Measurements from ENCODE around the gene C1R.

The C1R gene

DNA sequence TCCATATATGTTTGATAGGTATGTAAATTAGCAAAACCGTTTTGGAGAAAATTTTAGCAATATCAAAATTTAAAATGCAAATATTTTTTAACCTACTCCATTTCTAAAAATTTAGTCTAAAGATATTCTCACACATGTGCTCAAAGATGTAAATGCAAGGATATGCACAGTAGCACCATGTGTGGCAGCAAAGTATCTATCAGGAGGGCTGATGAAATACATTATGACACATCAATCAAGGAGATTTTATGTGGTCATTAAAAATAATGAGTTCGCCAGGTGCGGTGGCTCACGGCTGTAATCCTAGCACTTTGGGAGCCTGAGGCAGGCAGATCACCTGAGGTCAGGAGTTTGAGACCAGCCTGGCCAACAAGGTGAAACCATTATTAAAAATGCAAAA is 8.0 kb upstream of the C1R start:
- no peak for DNase-seq (ENCODE audit: low read depth in 3 of 3, low spot score in 1 of 3)

DNA sequence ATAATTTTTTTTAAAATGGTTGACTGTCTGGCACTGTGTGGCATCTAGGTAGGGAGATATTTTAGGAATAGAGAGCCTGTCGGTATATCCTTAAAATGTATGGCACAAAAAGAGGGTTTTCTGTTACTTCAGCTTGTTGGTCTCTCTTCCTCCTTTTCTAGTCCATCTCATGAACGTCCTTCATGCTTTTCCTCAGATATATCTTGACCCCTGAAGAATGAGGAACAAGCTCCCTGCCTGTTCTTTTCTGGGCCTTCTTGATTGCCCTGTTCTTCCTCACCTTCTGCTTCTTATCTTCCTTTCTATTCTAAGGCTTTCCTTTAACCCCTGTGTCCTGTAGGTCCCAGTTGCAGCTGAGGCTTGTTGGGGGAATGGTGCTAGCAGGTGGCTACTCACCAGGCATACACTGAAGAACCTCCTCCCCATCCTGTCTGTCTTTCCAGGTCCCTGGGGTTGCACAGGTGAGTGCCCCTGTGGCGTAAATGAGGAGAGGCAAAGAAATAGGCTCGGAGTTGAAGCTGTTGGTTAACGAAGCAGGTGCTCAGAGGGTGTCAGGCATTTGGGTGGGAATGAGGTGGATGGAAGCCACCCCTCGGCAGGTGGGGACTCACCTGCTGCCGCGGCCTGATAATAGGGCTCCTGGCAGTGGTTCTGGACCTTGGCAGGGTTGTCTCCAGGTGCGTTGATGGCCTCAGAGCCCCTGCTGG is 7.2 kb upstream of the C1R start:
- no peak for DNase-seq (ENCODE audit: low read depth in 3 of 3, low spot score in 1 of 3)

DNA sequence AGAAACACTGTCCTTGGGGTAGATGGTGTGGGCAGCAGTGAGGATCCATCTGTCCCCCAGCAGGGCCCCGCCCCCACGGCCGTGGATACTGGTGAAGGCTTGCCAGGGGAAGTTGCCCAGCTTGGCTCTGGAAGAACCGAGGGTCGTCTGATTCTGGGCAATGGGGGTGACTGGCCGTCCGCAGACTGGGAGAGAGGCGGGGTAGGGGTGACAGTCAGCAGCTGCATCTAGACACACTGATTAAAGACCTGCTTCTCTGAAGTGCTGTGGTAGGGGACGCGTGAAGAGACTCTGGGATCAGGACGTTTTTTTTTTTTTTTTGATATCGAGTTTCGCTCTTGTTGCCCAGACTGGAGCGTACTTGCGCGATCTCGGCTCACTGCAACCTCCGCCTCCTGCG is 4.7 kb upstream of the C1R start:
- no peak for DNase-seq (ENCODE audit: low read depth in 3 of 3, low spot score in 1 of 3)

DNA sequence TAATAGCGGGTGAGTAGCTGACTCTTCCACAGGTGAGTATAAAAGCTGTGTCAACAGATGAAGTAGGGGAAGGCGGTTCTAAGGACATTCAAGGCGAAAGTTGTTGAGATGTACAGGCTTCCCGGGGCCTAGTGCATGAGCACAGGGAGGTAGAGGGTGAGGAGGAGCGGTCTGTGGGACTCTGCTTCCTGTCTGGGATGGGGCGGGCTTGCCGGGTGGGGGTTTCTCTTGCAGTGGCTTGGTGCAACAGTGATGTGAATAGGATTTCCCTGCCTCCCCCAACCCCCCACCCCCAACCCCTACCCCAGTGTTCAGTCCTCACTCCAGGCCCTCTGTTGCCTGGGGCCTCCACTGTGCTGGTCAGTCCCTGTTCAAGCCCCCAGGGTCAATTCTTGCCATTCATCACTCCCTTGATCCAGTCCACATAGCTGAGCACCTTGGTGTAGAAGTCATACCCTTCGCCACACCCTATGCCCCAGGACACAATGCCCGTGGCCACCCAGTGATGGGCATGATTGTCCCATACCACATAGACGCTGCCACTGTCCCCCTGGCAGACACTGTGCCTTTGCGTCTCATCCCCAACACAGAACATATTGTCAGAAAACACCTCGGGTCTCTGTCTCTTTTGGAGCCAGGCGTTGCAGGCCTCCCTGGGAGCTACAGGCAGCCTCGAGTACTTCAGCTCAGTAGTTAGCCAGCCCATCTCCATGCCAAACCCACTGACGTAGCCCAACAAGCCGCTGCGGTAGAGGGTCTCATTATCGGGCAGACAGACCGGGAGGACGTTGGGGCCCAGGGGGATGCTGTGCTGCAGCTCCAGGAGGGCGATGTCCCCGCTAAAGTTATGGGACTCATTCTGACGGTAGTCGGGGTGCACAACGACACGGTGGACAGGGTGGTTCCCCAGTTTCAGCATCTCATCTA is 4.0 kb upstream of the C1R start:
- no peak for DNase-seq (ENCODE audit: low read depth in 3 of 3, low spot score in 1 of 3)

DNA sequence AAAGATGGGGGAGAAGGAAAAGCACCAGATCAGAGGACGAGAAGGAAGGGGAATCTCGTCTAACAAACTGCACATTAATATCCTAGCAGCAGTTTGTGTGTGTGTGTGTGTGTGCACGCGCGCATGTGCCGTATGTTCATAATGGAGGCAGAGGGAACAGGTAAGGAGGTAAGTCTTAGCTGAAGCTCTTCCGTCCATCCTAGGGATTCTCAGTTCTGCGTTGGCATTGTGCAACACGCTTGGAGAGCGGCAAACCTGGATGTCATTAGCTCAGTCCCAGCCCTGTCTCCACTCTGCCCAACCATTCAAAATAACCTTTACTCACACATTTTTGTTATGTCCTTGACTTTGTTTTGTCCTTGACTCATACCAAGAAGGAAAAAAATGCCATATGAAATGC is 1.6 kb upstream of the C1R start:
- no peak for DNase-seq (ENCODE audit: low read depth in 3 of 3, low spot score in 1 of 3)

DNA sequence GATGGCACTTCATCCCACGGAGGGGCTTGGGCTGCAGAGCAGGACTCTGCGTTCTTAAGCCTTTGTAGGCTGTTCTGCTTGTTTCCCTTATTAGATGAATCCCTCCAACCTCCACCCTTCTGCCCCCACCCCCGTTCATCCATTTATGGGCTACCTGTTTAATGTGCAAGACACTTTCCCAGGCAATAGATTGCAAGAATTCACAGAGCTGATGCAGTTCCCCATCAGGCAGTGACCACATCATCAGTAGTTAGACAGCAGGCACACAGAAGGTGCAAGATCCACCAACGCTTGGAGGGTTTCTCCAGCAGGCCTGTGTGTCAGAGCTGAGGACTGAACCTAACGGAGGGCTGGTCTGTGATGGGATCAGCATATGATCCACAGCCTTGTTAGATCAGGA is 1.2 kb upstream of the C1R start:
- DNase-seq (ENCODE audit: low read depth in 3 of 3, low spot score in 1 of 3): no peak

DNA sequence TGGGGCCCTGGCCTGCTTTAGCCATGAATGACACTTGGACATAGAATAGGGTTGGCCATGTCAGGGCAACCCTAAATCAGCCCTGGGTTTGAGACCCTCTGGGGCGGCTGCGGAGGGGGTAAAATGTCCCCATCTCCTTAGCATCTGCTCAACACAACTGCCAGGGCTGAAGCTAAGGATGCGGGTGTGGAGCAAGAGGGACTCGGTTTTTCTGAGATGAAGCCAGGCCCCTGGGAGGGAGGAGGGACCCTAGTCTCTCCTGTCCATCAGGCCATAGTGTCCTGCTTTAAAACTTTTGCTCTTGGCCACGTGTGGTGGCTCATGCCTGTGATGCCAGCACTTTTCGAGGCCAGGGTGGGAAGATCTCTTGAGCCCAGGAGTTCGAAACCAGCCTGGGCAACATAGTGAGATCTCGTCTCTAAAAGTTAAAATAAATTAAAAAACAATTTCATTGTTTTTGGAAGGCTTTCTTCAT is 778 bp upstream of the C1R start:
- DNase-seq (ENCODE audit: low read depth in 3 of 3, low spot score in 1 of 3): no peak

DNA sequence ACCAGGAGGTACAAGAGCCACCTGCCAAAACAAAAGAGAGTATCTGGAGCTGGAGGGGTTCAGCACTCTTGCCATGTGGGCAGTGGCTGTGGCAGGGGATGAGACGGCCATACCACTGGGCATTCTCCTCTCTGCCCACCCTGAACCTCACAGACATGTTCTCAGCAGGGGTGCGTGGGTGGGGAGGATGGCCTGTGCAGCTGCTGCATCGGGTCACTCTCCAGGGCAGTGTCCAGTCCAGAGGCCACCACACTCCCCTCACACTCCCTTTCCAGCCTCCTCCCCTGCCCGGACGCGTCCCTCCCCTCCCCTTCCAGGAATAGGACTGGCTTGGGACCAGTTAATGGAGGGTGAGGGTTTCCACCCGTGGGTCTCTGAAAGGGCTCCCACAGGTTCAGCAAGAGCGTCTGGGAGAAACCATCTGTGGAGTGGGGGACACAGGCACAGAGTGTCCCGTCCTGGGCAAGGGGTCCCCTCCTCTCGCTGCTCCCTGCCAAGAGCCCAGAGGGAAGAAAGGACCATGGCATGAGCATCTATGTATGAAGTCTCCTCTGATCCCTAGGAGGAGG is 501 bp downstream of the C1R start:
- no peak for DNase-seq (ENCODE audit: low read depth in 3 of 3, low spot score in 1 of 3)

DNA sequence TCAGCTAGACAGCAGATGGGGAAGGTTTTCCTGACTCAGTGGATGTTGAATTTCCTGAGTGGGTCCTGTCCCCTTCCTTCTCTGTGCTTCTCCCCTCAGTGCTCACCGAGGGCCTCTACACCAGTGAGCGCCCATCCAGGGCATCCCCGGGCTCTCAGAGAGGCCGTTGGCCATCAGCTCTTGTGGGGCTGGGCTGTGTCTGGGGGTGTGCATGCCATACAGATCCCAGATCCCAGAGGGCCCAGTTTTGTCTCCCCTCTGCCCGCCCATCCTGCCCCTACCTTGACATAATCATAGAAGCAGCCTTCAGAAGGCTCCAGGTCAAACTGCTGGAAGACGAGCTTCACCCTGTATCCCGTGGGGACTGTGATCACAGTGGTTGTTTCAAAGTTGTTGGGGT is 1.1 kb downstream of the C1R start:
- DNase-seq (ENCODE audit: low read depth in 3 of 3, low spot score in 1 of 3): no peak

DNA sequence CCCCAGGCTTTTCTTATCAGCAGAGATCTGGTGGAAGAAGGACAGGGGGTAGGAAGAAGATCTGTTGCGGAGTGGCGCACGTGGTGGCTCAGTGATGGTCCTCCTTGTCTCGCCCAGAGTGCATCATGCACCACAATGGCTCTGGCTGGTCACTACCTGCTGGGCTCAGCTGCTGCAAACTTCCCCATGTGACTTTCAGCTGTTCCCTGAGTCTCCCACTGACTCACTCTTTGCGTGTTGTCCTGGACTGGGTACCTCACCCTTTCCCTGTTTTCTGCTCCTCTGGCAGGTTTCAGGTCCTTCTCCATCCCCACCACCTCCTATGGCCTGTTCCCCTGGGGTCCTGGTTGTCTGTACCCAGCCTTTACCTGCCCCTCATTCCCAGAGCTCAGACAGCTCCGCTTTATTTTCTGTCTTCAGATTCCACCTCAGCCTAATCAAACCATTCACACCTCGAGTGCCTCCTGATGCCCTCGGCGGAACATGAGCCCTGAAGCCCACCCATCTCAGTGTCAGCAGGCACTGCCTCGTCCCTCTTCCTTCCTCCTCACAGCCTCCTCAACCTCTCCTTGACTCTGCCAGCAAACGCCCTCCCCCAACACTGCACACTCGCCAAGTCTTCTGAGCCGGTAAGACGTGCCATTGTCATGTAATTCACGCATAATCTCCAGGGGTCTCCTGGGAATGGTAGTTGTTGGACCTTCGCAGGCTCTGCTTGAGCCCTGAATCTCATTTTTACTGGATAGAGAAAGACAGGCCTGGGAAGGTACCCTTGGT is 1.8 kb downstream of the C1R start:
- no peak for DNase-seq (ENCODE audit: low read depth in 3 of 3, low spot score in 1 of 3)

DNA sequence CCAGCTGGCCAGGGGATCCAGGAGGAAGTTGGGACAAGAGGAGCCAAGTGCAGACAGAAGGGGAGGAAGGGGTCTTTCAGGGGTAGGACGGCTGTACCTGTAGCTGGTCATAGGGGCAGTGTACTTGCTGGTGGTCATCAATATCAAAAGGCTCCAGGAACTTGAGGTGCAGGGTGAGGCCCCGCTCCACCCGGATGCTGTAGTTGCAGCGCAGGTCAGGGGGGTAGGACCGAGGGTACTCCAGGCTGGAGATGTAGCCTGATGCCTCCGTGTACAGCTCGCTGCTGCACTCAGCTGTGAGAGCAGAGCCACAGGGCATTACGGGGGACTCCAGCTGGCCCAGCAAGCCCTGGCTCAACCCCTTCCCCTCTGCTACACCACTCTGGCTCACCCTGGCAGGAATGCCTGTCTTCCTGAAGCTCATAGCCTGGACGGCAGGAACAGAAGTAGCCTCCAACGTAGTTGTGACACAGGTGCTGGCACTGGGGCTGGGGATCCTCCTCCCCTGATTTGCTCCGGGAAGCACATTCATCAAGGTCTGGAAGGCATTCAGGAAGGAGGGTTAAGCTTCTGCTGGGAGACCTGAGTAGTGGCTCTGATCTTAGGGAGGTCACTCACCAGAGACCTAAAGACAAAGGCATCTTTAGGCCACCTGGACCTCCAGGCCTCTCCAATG is 2.9 kb downstream of the C1R start:
- DNase-seq (ENCODE audit: low read depth in 3 of 3, low spot score in 1 of 3): no peak

DNA sequence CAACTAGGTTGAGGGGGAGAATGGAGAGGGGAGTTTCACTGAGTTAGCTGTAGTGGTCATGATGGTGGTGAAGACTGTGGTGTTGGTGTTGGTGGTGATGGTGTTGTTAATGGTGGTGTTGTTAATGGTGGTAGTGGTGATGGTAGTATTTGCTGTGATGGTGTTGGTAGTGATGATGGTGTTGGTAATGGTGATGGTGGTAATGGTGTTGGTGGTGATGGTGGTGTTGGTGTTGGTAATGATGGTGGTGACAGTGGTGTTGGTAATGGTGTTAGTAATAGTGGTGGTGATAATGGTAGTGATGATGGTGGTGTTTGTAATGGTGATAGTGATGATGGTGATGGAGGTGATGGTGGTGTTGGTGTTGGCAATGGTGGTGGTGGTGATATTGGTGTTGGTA is 9.1 kb downstream of the C1R start:
- DNase-seq (ENCODE audit: low read depth in 3 of 3, low spot score in 1 of 3): no peak

DNA sequence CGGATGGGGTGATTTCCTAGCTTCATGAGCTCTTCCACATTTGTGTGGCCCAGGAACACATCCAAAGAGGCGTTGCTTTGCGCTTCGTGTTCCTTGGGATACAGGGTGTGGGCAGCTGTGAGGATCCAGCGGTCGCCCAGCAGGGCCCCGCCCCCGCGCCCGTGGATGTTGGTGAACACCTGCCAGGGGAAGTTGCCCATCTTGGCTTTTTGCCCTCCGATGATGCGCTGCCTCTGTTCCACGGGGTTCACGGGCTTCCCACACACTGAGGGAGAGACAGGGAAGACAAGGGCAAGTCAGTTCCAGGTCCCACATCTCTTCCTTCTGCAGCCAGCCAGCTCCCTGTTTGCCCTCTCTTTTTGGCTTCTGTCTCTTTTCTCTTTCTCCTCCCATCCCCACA is 11.2 kb downstream of the C1R start:
- DNase-seq (ENCODE audit: low read depth in 3 of 3, low spot score in 1 of 3): no peak

DNA sequence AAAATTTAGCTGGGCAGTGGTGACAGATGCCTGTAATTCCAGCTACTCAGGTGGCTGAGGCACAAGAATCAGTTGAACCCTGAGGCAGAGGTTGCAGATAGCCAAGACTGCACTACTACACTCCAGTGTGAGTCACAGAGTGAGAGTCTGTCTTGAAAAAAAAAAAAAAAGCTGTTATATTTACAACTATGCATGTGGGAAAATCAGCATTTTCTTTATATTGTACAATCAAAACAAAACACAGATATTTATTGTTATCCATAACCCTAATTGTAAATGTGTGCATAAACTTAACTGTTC is 12.5 kb downstream of the C1R start:
- no peak for DNase-seq (ENCODE audit: low read depth in 3 of 3, low spot score in 1 of 3)

DNA sequence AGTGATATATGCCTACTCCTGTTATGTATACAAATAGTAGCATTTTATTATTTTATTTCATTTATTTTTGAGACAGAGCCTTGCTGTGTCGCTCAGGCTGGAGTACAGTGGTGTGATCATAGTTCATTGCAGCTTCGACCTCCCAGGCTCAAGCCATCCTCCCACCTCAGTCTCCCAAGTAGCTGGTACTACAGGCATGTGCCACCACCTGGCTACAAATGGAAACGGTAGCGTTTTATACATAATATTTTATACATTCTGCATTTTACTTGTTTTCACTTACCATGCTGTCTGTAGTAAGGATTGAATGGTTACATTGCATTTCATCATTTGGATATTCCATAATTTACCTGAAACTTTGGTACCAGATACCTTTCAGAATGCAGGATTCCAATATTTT is 14.1 kb downstream of the C1R start:
- DNase-seq (ENCODE audit: low read depth in 3 of 3, low spot score in 1 of 3): no peak

DNA sequence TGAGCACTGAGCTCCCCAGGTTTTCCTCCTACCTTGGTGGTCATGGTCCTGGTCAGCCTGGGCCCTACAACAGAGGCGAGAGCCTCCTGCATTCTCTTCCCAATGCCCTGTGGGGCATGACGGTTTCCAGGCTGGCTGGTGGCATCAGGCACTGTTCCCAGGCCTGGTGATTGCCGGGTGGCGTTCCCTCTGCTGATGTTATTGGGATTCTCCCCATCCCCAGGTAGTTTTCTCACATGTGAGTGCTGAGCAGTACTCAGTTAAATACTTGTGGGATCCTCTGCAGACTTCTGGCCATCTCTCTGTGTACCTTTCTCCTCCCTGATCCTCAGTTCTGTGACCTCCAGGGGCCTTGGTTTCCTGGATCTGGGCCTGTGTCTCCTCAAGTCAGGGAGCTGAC is 15.8 kb downstream of the C1R start:
- DNase-seq (ENCODE audit: low read depth in 3 of 3, low spot score in 1 of 3): no peak

DNA sequence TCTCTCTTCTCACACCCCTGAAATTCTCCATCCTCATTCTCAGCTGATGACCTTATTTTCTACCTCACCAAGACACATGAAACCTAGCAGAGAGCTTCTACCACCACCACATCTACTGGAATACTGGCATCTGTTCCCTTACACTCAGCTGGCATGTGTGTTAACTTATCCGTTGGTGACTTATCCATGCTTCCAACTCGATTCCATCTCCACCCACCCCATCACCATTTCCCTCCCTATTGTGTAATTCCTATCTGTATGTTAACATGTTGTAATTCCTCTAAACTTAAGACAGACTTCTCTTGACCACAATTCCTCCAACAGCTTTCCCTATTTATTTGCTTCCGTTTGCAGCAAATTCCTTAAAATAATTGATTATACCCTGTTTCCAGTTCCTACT is 16.3 kb downstream of the C1R start:
- DNase-seq (ENCODE audit: low read depth in 3 of 3, low spot score in 1 of 3): no peak

DNA sequence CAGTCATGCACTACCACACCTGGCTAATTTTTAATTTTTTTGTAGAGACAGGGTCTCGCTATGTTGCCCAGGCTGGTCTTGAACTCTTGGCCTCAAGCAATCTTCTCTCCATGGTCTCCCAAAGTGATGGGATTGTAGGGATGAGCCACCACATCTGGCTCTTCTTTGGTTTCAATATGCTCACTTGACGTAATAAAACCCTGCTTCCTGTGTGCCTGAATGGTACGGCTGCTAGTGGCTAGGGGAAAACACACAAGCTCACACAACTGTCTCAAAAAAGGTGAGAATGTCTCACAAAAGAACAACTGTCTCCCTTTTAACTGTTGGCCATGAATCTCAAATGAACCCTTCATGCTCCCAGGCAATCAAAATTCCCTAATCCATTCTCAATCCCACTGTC is 16.7 kb downstream of the C1R start:
- DNase-seq (ENCODE audit: low read depth in 3 of 3, low spot score in 1 of 3): no peak

DNA sequence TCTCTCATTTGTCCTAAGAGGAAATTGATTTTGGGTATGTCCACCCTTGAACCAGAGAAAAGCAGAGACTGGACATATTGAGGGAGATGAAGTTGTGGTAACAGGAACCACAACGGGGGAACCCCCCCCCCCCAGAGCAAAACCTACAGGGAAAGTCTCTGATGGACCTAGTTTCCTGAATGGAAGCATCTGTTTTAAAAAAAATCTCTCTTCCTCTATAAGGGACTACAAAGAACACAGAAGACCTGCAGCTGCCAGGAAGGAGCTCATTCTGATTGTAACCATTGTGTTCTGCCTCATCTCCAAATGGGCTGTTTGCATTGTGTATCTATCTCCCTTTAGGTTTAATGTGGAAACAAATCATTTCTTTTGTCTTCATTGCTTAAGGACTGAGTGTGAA is 18.3 kb downstream of the C1R start:
- DNase-seq (ENCODE audit: low read depth in 3 of 3, low spot score in 1 of 3): no peak

DNA sequence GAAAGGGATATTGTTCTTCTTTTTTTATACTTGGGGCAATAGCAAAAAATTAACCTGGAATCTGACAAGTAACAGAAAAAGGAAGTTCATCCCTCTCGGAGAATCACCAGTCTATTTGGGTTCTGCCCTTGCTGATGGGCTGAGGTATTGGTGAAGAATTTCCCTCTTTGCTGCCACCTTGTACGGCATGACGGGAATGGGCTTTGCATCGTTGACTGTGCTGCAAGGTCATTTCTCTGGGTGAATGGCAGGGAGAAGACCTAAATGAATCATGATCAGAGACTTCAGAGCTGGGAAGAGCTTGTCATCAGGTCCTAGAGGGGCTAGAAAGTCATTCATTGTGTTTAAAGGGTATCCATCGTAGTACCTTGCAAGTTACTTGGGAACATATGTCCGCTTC is 19.7 kb downstream of the C1R start:
- no peak for DNase-seq (ENCODE audit: low read depth in 3 of 3, low spot score in 1 of 3)

DNA sequence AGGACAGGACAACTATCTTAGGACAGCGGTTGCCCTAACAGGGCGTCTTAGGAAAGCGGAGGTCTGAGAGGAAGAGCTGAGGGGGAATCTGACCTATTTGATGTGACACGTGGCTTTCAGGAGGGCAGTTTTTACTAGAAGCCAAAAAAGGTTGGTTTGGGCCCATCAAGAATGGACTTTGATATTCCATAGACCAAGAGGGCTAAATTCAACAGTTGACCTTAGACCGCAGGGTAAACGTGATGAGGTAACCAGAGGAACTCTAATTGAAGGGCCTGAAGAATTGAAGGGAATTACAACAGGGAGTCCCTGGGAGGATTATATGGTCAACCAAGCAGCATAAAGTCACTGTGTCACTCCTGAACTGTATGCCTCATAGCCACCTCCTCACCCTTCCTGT is 20.2 kb downstream of the C1R start:
- DNase-seq (ENCODE audit: low read depth in 3 of 3, low spot score in 1 of 3): no peak
